H1 (cell line): Measurements from ENCODE around the gene RXRA.
"Not testable (repeated sequence)": the region's sequence is repeated elsewhere in the genome, so short reads cannot be mapped to it uniquely, and the experiment has no call there.

ENCODE experiments used
- CEBPB ChIP-seq: IDR thresholded peaks from 2 replicates; pipeline ENCODE4 v1.6.1; 2012; ENCODE audit warnings: low read depth, low read length
- GABPA ChIP-seq: IDR thresholded peaks from 2 replicates; pipeline ENCODE4 v1.6.1; 2011; ENCODE audit warnings: mild to moderate bottlenecking, low read length, moderate library complexity, borderline replicate concordance; ENCODE audit not compliant: insufficient read depth

DNA sequence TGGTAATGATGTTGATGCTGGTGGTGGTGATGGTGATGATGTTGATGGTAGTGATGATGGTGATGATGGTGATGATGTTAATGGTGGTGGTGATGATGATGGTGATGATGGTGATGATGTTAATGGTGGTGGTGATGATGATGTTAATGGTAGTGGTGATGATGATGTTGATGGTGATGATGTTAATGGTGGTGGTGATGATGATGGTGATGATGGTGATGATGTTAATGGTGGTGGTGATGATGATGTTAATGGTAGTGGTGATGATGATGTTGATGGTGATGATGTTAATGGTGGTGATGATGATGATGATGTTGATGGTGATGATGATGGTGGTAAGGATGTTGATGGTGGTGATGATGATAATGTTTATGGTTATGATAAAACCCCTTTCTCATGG lies 20.2 kb upstream of the RXRA start:
- not testable (repeated sequence) for TF ChIP-seq GABPA, CEBPB
